HS-5 (cell line): ENCODE data around the gene VPS13C.
A peak's percentile ranks its signal among the peaks of the same experiment; 100 is the strongest.

Source experiments
- DNase-seq: peaks from one replicate; pipeline ENCODE4 v3.0.0-alpha.2; 2012; ENCODE audit warnings: low read depth

The VPS13C gene, protein sequence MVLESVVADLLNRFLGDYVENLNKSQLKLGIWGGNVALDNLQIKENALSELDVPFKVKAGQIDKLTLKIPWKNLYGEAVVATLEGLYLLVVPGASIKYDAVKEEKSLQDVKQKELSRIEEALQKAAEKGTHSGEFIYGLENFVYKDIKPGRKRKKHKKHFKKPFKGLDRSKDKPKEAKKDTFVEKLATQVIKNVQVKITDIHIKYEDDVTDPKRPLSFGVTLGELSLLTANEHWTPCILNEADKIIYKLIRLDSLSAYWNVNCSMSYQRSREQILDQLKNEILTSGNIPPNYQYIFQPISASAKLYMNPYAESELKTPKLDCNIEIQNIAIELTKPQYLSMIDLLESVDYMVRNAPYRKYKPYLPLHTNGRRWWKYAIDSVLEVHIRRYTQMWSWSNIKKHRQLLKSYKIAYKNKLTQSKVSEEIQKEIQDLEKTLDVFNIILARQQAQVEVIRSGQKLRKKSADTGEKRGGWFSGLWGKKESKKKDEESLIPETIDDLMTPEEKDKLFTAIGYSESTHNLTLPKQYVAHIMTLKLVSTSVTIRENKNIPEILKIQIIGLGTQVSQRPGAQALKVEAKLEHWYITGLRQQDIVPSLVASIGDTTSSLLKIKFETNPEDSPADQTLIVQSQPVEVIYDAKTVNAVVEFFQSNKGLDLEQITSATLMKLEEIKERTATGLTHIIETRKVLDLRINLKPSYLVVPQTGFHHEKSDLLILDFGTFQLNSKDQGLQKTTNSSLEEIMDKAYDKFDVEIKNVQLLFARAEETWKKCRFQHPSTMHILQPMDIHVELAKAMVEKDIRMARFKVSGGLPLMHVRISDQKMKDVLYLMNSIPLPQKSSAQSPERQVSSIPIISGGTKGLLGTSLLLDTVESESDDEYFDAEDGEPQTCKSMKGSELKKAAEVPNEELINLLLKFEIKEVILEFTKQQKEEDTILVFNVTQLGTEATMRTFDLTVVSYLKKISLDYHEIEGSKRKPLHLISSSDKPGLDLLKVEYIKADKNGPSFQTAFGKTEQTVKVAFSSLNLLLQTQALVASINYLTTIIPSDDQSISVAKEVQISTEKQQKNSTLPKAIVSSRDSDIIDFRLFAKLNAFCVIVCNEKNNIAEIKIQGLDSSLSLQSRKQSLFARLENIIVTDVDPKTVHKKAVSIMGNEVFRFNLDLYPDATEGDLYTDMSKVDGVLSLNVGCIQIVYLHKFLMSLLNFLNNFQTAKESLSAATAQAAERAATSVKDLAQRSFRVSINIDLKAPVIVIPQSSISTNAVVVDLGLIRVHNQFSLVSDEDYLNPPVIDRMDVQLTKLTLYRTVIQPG (N-terminal part only)

GRCh38 chr15:62060113-62060895, at the start of gene VPS13C:
TSS of gene VPS13C (minus strand) at chr15:62060447. CDS start at chr15:62060374, 73 bp downstream.
- peak; percentile 71 for DNase-seq

GRCh38 chr15:62109437-62109836, 49.2 kb upstream of the VPS13C start:
- DNase-seq = no peak

GRCh38 chr15:62108411-62108810, 48.2 kb upstream of the VPS13C start:
- DNase-seq = no peak

GRCh38 chr15:62107571-62108121, 47.4 kb upstream of the VPS13C start:
- no peak for DNase-seq

DNA sequence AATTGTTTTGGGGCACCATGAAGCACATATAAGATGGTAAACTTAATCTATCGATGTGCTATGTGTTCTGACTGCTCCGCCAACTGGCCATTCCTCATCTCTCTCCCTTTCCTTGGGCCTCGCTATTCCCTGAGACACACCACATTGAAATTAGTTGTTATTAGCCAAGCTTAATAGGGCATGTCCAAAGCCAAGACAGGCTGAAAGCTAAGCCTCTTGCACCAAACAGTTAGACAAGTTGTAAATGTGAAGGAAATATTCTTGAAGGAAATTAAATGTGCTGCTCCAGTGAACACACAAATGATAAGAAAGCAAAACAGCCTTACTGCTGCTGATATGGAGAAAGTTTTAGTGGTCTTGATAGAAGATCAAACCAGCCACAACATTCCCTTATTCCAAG, 45.8 kb upstream of the VPS13C start:
- DNase-seq = no peak

DNA sequence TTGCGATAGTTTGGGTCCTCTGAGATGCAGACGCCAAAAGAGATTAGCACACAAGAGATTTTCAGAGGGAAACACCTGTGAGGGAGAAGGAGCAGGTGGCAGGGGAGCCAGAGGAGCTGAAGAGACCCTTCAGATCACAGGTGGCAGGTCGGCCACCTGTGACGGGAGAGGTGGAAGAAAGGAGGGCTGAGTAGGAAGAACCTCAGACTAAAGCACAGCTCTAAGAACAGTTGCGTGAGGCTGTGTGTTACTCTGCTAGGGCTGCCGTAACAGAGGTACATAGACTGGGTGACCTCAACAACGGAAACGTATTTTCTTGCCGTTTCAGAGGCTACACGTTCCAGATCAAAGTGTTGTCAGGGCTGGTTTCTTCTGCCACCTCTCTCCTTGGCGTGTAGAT, 45.0 kb upstream of the VPS13C start:
- no peak for DNase-seq

- DNase-seq = no peak
Observed at GRCh38 chr15:62104846-62105245, 44.6 kb upstream of the VPS13C start.

DNA sequence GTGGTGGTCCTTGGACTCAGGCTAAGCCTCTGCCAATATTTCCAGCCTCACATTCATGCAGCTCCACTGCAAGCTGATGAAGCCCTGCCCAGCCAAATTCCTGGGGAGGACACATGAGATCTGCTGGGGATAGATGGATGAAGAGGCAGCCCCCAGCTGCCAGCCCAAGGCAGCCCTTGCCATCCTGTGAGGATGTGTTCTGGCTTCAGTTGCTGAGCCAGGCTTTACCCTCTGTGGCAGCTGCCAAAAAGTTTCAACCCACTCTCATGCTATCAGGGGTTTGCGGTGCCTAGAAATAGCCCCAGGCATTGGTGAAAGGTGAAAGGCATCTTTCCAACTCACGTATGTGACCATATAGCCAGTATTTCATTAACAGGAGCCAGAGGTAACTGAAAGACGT, 44.2 kb upstream of the VPS13C start:
- DNase-seq = no peak

DNA sequence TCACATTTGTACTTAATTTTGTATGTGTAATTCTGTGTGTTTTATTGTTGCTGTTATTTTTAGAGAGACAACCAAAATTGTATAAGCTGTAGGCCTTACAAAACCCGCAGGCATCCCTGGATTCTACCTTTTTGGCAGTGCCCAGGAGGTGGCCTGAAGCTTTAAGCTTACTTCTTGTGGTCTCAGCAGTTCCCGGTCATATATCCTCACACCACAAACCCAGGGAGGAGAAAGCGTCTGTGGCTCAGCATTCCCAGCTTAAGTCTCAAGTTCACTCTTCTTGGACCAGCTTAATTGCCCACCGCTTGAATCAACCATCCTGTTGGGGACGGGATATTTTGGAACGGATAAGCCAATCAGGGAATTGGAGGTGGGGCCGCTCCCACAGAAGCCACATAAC, 43.2 kb upstream of the VPS13C start:
- DNase-seq = no peak

DNA sequence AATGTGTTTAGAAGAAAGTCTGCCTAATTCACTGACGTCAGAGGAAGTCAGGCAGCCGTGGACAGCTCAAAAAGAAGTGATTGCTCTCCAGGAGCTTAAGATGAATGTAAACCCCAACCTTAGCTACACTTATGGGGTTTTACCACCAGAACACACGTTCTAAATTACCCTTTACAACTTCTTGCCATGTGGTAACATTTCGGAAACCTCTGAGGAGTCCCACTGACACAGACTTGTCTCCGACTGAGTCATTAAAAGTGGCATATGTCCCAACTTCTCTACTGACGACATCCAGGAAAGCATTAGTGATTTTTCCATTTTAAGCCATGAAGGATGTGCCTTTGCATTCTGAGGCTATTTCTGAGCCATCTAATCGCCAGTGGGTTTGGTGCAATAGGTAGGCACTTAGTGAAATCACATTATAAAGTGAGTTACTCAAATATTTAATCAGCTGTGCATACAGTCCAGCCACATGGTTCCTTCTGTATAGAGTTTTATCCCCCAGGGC, 38.9 kb upstream of the VPS13C start:
- peak; percentile 66 for DNase-seq

DNA sequence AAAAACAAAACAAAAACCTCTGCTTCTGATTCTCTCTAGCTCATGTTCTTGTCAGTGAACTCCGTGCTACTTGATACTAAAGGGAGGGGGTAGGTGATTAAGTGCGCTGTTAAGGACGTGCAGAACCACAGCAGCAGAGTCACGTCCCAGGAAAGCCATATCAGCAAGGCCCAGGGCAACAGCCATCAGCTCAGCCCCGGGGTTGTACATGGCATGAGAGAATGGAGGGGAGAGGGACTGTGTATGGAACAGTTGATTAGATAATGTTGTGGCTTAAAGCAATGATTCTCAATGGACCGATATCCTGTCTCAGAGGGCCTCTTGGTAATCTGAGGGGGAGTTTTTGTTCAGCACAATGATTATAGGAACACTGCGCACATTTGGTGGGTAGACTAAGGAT, 34.1 kb upstream of the VPS13C start:
- DNase-seq = no peak

- no peak for DNase-seq
Observed at GRCh38 chr15:62093809-62094208, 33.6 kb upstream of the VPS13C start.

DNA sequence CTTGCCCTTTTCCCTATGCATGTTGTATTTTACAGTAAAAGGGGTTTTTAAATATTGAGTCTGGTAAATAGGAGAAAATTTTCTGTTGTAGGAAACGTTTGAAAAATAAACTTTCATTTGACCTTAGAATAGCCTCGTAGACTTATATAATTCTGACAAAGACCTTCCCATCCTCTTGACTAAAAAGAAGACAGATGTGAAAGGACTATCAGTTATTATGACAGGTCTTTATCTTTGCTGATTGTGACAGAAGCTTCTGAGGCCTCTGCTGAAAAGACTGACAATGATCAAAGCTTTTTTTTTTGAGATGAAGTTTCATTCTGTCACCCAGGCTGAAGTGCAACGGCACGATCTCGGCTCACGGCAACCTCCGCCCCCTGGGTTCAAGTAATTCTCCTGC, 30.7 kb upstream of the VPS13C start:
- DNase-seq = no peak

DNA sequence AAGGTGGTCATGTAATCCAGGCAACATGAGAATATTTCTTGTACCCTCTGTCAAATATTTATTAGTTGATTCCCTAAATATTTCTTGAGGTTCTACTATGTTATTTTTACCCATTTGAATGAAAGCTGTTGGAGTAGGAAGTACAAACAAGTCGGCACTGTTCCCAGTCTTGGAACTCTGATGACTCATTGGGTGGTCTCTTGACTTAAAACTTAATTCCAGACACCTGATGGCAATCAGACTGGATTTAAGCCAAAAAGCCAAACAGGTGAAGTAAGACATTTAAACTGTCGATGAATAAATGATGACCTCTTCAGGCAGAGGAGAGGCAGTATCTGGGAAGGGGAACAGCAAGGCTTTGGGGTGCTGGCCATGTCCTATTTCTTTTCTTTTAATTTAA, 29.4 kb upstream of the VPS13C start:
- DNase-seq = no peak

DNA sequence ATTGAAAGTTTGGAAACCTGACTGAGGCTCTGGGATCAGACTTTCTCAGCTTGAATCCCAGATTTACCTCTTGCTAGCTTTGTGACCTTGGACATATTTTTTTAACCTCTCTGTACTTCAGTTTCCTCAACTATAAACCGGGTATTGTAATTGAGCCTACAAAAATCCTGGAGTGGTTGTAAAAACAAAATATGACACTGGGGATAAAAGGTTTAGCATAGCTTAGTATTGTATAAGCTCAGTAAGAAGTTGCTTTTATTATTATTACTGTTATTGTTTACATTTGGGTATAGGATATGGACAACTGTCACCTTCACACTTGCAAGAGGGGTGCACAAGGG, 28.1 kb upstream of the VPS13C start:
- DNase-seq = no peak

GRCh38 chr15:62087671-62088352, 27.6 kb upstream of the VPS13C start:
- no peak for DNase-seq

DNA sequence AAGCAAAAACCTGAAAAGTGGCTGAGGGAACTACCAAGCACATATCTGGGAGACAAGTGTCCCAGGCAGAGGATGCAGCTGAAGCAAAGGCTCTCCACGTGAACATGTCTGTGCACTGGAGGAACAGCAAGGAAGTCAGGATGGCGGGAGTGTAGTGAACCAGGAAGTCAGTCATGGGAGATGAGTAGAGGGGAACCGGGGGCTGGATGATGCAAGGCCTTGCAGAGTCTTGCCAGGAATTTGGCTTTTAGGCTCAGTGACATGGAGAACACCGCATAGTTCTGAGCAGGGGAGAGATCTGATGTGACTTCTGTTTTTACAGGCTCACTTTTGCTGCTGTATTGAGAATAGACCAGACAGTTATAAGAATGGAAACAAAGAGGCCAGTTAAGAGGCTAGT, 25.5 kb upstream of the VPS13C start:
- DNase-seq = no peak

- DNase-seq = no peak
Observed at GRCh38 chr15:62083194-62084154, 23.2 kb upstream of the VPS13C start.

GRCh38 chr15:62079594-62079993, 19.3 kb upstream of the VPS13C start:
- DNase-seq = no peak
